Activated naive CD8-positive, alpha-beta T cell (primary cell): ENCODE data around the gene ARHGEF16.

Source experiments
- H3K27ac Mint-ChIP-seq: one replicate; pipeline ENCODE4 v1.8.0; 2021; ENCODE audit warnings: mixed read lengths
- H3K27me3 Mint-ChIP-seq: one replicate; pipeline ENCODE4 v1.8.0; 2021; ENCODE audit warnings: mixed read lengths
- H3K36me3 Mint-ChIP-seq: one replicate; pipeline ENCODE4 v1.8.0; 2021; ENCODE audit warnings: mixed read lengths
- H3K4me1 Mint-ChIP-seq: one replicate; pipeline ENCODE4 v1.8.0; 2021; ENCODE audit warnings: low read depth, mixed read lengths
- H3K4me3 Mint-ChIP-seq: one replicate; pipeline ENCODE4 v1.8.0; 2021; ENCODE audit warnings: mild to moderate bottlenecking, mixed read lengths
- H3K9me3 Mint-ChIP-seq: one replicate; pipeline ENCODE4 v1.8.0; 2021; ENCODE audit warnings: low read depth, mixed read lengths

The ARHGEF16 gene

GRCh38 chr1:3463891-3464648 lies 9.6 kb downstream of the ARHGEF16 start:
- Mint-ChIP-seq H3K27ac (no peak overlapping the region), H3K4me3 (no peak overlapping the region), H3K4me1 (no peaks in the 10 kb centered on the region), H3K27me3 (no peaks in the 10 kb centered on the region), H3K36me3 (no peaks in the 10 kb centered on the region), H3K9me3 (no peaks in the 10 kb centered on the region)

GRCh38 chr1:3464649-3465025 lies 10.2 kb downstream of the ARHGEF16 start:
- H3K4me3 Mint-ChIP-seq = no peak overlapping the region
- H3K9me3 Mint-ChIP-seq = no peaks in the 10 kb centered on the region
- H3K4me1 Mint-ChIP-seq = no peaks in the 10 kb centered on the region
- no peaks in the 10 kb centered on the region for H3K27me3 Mint-ChIP-seq
- no peaks in the 10 kb centered on the region for H3K36me3 Mint-ChIP-seq
- H3K27ac Mint-ChIP-seq = no peak overlapping the region

- Mint-ChIP-seq H3K27ac (no peak overlapping the region), H3K9me3 (no peaks in the 10 kb centered on the region), H3K4me3 (no peak overlapping the region), H3K27me3 (no peaks in the 10 kb centered on the region), H3K4me1 (no peaks in the 10 kb centered on the region), H3K36me3 (no peaks in the 10 kb centered on the region)
These were observed 10.8 kb downstream of the ARHGEF16 start for GRCh38 chr1:3465091-3465934.

- H3K4me1 Mint-ChIP-seq = no peaks in the 10 kb centered on the region
- no peaks in the 10 kb centered on the region for H3K27me3 Mint-ChIP-seq
- no peaks in the 10 kb centered on the region for H3K36me3 Mint-ChIP-seq
- H3K9me3 Mint-ChIP-seq = no peaks in the 10 kb centered on the region
- H3K27ac Mint-ChIP-seq = no peak overlapping the region
- H3K4me3 Mint-ChIP-seq = no peak overlapping the region
These were observed 11.5 kb downstream of the ARHGEF16 start for GRCh38 chr1:3465935-3466321.

GRCh38 chr1:3466366-3467075 lies 12.1 kb downstream of the ARHGEF16 start:
- Mint-ChIP-seq H3K36me3 (no peaks in the 10 kb centered on the region), H3K27me3 (no peaks in the 10 kb centered on the region), H3K4me3 (no peak overlapping the region), H3K4me1 (no peaks in the 10 kb centered on the region), H3K9me3 (no peaks in the 10 kb centered on the region), H3K27ac (no peak overlapping the region)

- Mint-ChIP-seq H3K27ac (no peak overlapping the region), H3K9me3 (no peaks in the 10 kb centered on the region), H3K36me3 (no peaks in the 10 kb centered on the region), H3K4me3 (no peak overlapping the region), H3K27me3 (no peaks in the 10 kb centered on the region), H3K4me1 (no peaks in the 10 kb centered on the region)
These were observed 12.9 kb downstream of the ARHGEF16 start for GRCh38 chr1:3467096-3468036.

- no peaks in the 10 kb centered on the region for H3K36me3 Mint-ChIP-seq
- no peak overlapping the region for H3K27ac Mint-ChIP-seq
- H3K27me3 Mint-ChIP-seq = no peaks in the 10 kb centered on the region
- H3K4me1 Mint-ChIP-seq = no peaks in the 10 kb centered on the region
- H3K9me3 Mint-ChIP-seq = no peaks in the 10 kb centered on the region
- H3K4me3 Mint-ChIP-seq = no peak overlapping the region
These were observed 14.0 kb downstream of the ARHGEF16 start for GRCh38 chr1:3468236-3469103.

- Mint-ChIP-seq H3K4me3 (no peak overlapping the region), H3K9me3 (no peaks in the 10 kb centered on the region), H3K27me3 (no peaks in the 10 kb centered on the region), H3K4me1 (no peaks in the 10 kb centered on the region), H3K27ac (no peak overlapping the region), H3K36me3 (no peaks in the 10 kb centered on the region)
These were observed 14.8 kb downstream of the ARHGEF16 start for GRCh38 chr1:3469104-3469848.

- Mint-ChIP-seq H3K27me3 (no peaks in the 10 kb centered on the region), H3K4me1 (no peaks in the 10 kb centered on the region), H3K36me3 (no peaks in the 10 kb centered on the region), H3K4me3 (no peak overlapping the region), H3K9me3 (no peaks in the 10 kb centered on the region), H3K27ac (no peak overlapping the region)
These were observed 15.6 kb downstream of the ARHGEF16 start for GRCh38 chr1:3469849-3470649.

GRCh38 chr1:3470650-3471355 lies 16.3 kb downstream of the ARHGEF16 start:
- Mint-ChIP-seq H3K27ac (no peak overlapping the region), H3K9me3 (no peaks in the 10 kb centered on the region), H3K4me1 (no peaks in the 10 kb centered on the region), H3K36me3 (no peaks in the 10 kb centered on the region), H3K27me3 (no peaks in the 10 kb centered on the region), H3K4me3 (no peak overlapping the region)

GRCh38 chr1:3471356-3472087 lies 17.1 kb downstream of the ARHGEF16 start:
- Mint-ChIP-seq H3K27ac (no peak overlapping the region), H3K36me3 (no peaks in the 10 kb centered on the region), H3K4me1 (no peaks in the 10 kb centered on the region), H3K9me3 (no peaks in the 10 kb centered on the region), H3K27me3 (no peaks in the 10 kb centered on the region), H3K4me3 (no peak overlapping the region)
